ENCODE data around the gene FEZ2. TPM values are rescaled to one million over a fixed set of nuclear protein-coding genes. Genes with fewer than 3 reads are reported as not detected.
"Not testable (repeated sequence)": the region's sequence is repeated elsewhere in the genome, so short reads cannot be mapped to it uniquely, and the experiment has no call there.

Gene FEZ2
- total RNA-seq, 4 donors from 2014 or later: 27.9 to 66.6 (median 39.7) TPM

DNA sequence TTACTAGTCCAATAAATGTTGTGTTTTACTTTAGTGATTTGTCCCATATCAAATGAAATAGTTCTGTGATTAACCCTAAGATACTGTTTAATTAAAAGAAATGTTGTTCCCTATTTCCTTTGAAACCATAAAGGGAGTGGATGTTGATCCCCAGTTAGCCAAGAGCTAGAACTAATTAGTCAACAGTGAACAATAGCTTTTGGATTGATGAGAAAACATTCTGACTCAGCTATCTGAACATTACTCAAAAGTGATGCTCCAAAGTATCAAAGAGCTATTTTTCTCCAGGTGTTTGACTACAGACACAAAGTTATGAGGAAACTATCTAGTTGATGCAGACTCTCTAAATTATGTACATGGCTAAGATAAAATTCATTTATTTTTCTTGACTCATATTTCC, 7.3 kb upstream of the FEZ2 start:
- TF ChIP-seq, protein P1, sequence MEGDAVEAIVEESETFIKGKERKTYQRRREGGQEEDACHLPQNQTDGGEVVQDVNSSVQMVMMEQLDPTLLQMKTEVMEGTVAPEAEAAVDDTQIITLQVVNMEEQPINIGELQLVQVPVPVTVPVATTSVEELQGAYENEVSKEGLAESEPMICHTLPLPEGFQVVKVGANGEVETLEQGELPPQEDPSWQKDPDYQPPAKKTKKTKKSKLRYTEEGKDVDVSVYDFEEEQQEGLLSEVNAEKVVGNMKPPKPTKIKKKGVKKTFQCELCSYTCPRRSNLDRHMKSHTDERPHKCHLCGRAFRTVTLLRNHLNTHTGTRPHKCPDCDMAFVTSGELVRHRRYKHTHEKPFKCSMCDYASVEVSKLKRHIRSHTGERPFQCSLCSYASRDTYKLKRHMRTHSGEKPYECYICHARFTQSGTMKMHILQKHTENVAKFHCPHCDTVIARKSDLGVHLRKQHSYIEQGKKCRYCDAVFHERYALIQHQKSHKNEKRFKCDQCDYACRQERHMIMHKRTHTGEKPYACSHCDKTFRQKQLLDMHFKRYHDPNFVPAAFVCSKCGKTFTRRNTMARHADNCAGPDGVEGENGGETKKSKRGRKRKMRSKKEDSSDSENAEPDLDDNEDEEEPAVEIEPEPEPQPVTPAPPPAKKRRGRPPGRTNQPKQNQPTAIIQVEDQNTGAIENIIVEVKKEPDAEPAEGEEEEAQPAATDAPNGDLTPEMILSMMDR (IDR thresholded peaks at IDR 0.05): no peak
- TF ChIP-seq POLR2A (IDR thresholded peaks at IDR 0.05): no peak
- no peaks in the 10 kb centered on the region for H3K36me3 ChIP-seq
- H3K27ac ChIP-seq: no peak overlapping the region
- H3K9me3 ChIP-seq: no peaks in the 10 kb centered on the region
- intact Hi-C loops (cut with DNase I; ENCODE audit: low total_unique reads): no loop called here
- no peaks in the 10 kb centered on the region for H3K4me1 ChIP-seq
- DNase-seq: no peak
- H3K27me3 ChIP-seq: no peaks in the 10 kb centered on the region
- H3K4me3 ChIP-seq: no peak overlapping the region

DNA sequence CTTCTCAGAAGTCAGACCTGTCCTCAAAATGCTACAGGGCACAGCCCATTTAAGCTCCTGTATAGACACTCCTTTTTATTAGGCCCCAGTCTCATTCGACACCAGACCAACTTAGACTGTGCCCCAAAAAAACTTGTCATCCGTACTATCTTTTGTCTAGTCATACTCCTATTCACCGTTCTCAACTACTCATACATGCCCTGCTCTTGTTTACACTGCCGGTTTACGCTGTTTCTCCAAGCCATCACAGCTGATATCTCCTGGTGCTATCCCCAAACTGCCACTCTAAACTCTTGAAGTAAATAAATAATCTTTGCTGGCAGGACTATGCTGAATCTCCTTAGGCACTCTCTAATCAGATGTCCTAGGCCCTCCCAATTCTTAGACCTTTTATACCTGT, 5.7 kb upstream of the FEZ2 start:
- H3K4me3 ChIP-seq; H3K27me3 ChIP-seq; DNase-seq; H3K4me1 ChIP-seq; H3K9me3 ChIP-seq; intact Hi-C loops (cut with DNase I; ENCODE audit: low total_unique reads); H3K36me3 ChIP-seq; H3K27ac ChIP-seq: not testable (repeated sequence)

DNA sequence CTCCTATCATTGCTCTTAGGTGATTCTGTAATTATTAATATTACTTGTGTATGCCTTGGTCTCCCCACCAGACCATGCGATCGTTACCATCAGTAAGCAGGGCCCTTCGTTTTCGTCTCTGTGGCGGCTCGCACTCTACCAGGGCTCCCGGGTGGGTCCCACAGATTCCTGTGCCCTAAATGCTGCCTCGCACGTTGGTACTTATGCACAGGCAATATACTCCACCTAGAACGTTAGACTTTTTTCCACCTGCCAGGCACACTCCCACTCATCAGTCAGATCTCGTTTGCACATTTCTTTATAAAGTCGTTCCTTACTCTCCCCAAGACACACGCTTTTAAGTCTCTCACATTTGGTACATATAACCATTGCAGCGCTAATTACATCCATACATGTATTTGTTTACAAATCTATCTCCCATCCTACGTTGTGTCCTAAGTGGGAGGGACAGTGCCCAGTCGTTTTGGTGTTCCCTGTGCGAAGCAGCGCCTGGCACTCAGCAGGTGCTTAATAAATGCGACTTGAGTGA, 901 bp downstream of the FEZ2 start:
- peaks cover 7 to 15% of the 10 kb centered on the region in 2 donors for H3K4me1 ChIP-seq
- no peaks in the 10 kb centered on the region for H3K9me3 ChIP-seq
- H3K27me3 ChIP-seq: no peaks in the 10 kb centered on the region
- H3K27ac ChIP-seq: peak overlapping the region; percentile 94 to 98
- no peak for DNase-seq
- H3K36me3 ChIP-seq: no peaks in the 10 kb centered on the region
- peak overlapping the region; percentile 90 to 99 for H3K4me3 ChIP-seq
- TF ChIP-seq, protein P1 (IDR thresholded peaks at IDR 0.05): no peak
- TF ChIP-seq POLR2A (IDR thresholded peaks at IDR 0.05): no peak
- intact Hi-C loops (cut with DNase I; ENCODE audit: low total_unique reads): no loop called here

DNA sequence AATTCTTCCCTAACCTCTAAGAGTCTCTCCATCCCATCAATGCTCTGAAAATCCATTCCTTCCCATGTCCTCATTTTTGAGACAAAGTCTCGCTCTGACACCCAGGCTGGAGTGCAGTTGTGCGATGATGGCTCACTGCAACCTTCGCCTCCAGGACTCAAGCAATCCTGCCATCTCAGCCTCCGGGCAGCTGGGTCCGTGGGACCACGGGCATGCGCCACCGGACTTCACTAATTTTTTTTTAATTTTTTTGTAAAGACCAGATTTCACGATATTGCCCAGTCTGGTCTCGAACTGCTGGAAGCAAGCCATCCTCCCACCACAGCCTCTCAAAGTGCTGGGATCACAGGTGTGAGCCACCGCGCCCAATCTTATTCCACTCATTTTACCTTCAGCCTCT, 1.6 kb downstream of the FEZ2 start:
- Histone ChIP-seq H3K27me3 (no peaks in the 10 kb centered on the region), H3K4me1 (peaks cover 7 to 15% of the 10 kb centered on the region in 2 donors), H3K27ac (no peak overlapping the region), H3K36me3 (no peaks in the 10 kb centered on the region), H3K4me3 (no peak overlapping the region), H3K9me3 (no peaks in the 10 kb centered on the region)
- DNase-seq: no peak
- intact Hi-C loops (cut with DNase I; ENCODE audit: low total_unique reads): no loop called here
- TF ChIP-seq, protein P1 (IDR thresholded peaks at IDR 0.05): no peak
- no peak for TF ChIP-seq POLR2A (IDR thresholded peaks at IDR 0.05)

DNA sequence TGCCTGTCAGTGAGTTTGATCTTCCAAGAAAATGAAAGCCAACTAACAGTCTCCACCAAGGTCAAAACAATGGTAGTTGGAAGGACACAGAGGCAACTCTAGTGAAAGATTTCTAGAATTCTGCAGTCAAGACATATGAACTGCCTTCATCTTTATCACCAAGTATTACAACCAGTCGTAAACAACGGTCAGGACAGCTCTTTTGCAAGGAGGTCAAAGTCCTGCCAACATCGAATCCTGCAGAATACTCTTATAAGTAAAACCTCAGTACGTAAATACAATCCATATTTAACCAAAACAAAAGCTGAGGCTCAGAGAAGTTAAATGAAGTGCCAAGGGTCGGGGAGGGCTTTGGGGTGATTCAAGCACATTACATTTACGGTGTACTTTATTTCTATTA, 3.1 kb downstream of the FEZ2 start:
- DNase-seq: no peak
- H3K4me3 ChIP-seq: no peak overlapping the region
- H3K36me3 ChIP-seq: no peaks in the 10 kb centered on the region
- intact Hi-C loops (cut with DNase I; ENCODE audit: low total_unique reads): no loop called here
- H3K4me1 ChIP-seq: peaks cover 7 to 15% of the 10 kb centered on the region in 2 donors
- no peaks in the 10 kb centered on the region for H3K9me3 ChIP-seq
- no peak for TF ChIP-seq POLR2A (IDR thresholded peaks at IDR 0.05)
- TF ChIP-seq, protein P1 (IDR thresholded peaks at IDR 0.05): no peak
- no peak overlapping the region for H3K27ac ChIP-seq
- H3K27me3 ChIP-seq: no peaks in the 10 kb centered on the region

DNA sequence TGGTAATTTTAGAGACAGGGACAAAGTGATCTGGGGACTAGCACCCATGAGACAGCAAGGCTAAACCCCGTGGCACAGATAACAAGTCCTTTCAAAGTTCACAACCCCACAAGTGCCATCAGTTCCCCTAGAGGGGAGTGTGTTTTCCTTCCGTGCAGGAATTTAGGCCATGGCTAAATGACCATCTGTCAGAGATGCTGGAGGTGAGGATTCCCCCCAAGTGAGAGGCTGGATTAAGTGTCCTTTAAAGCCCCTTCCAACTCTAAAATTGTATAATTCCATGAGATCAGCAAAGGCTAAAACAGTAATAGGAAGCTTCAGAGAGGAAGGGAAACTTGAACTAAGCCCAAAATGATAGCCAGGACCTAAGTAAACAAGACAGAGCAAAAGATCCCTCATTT, 8.7 kb downstream of the FEZ2 start:
- no peaks in the 10 kb centered on the region for H3K27me3 ChIP-seq
- intact Hi-C loops (cut with DNase I; ENCODE audit: low total_unique reads): no loop called here
- no peaks in the 10 kb centered on the region for H3K9me3 ChIP-seq
- TF ChIP-seq POLR2A (IDR thresholded peaks at IDR 0.05): no peak
- TF ChIP-seq, protein P1 (IDR thresholded peaks at IDR 0.05): no peak
- no peak for DNase-seq
- H3K4me3 ChIP-seq: no peak overlapping the region
- H3K27ac ChIP-seq: no peak overlapping the region
- H3K36me3 ChIP-seq: no peaks in the 10 kb centered on the region
- no peaks in the 10 kb centered on the region for H3K4me1 ChIP-seq
